ENCODE measurements around the gene CACNA1D.

CACNA1D gene

DNA sequence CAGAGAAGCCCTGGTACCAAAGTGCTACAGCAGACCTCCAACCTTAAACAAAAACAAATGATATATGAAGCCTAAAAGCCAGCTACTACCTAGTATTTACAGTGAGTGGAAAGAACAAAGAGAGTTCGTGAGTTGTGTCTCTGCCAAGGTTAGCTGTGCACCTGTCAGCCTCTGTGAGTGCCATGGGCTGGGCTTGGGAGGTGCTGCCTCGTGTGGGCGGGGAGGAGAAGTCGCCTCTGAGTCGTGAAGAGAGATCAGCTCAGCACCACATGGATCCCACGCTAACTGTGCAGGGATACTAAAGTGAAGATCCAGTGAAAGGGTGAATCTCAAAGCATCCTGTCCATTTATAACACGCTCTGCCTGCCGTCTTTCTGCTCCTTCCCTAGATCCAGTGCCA, 249.9 kb downstream of the CACNA1D start:
- H3K4me3 ChIP-seq (ENCODE audit: low read depth, low read length): no peak overlapping the region
- ChIA-PET POLR2A (no interaction called here), CTCF (no interaction called here)
- TF ChIP-seq, protein P1, sequence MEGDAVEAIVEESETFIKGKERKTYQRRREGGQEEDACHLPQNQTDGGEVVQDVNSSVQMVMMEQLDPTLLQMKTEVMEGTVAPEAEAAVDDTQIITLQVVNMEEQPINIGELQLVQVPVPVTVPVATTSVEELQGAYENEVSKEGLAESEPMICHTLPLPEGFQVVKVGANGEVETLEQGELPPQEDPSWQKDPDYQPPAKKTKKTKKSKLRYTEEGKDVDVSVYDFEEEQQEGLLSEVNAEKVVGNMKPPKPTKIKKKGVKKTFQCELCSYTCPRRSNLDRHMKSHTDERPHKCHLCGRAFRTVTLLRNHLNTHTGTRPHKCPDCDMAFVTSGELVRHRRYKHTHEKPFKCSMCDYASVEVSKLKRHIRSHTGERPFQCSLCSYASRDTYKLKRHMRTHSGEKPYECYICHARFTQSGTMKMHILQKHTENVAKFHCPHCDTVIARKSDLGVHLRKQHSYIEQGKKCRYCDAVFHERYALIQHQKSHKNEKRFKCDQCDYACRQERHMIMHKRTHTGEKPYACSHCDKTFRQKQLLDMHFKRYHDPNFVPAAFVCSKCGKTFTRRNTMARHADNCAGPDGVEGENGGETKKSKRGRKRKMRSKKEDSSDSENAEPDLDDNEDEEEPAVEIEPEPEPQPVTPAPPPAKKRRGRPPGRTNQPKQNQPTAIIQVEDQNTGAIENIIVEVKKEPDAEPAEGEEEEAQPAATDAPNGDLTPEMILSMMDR (IDR thresholded peaks at IDR 0.05; ENCODE audit: insufficient read depth, low read length, missing control alignments): no peak
- DNase-seq (ENCODE audit: low read depth, low spot score): no peak

DNA sequence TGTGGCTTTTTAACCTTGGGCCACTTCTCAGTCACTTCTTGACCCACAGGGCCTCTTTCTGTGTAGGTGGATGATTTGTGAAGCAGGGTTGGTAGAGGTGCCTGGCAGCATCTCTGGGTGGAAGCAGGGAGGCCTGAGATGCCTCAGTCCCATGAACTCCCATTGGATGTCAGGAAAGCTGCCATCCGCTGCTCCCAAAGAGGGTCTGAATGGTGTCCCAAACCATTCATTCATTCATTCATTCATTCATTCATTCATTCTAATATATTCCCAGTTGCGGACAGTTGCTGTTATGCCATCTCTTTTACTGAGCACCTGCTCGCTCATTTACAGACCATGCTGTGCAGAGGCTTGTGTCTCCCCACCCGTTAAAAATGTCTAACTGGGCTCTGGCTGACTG, 253.1 kb downstream of the CACNA1D start:
- no peak overlapping the region for H3K4me3 ChIP-seq (ENCODE audit: low read depth, low read length)
- DNase-seq (ENCODE audit: low read depth, low spot score): no peak
- CTCF ChIA-PET: no interaction called here
- POLR2A ChIA-PET: no interaction called here
- TF ChIP-seq, protein P1 (IDR thresholded peaks at IDR 0.05; ENCODE audit: insufficient read depth, low read length, missing control alignments): no peak

DNA sequence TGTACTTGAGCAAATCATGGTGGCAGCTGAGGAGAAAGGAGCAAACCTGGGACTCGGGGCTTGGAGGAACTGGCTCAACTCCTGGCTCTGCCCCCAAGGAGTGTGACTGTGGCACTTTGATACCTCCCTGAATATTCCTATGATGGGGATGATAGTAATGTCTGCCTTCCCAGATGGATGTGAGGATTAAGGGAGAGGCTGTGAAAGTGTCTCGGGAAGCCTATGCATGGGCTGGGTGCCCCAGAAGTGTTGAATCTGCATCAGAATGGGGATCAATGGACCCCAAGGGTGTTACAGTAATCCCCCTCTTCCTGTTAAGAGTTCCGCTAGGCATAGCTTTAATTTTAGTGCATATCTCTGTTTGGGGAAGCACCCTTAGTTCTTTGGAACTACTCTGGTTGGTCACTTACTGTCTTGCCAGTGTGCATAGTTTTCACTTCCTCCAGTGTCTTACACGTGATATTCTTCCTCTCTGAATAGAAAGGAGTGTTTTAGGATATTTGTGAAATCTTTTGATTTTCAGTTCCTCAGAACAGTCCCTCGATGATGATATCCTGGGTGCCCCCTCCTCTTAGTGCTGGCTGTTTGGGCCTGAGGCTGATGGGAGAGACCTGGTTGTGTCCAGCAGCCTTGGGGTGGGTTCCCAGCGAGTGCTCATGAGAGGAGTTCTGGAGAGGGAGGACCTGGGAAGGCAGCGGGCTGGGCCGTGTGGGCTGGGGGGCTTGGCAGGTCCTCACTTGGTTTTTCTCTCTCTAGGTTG, 254.3 kb downstream of the CACNA1D start:
- ChIA-PET POLR2A (no interaction called here), CTCF (no interaction called here)
- TF ChIP-seq, protein P1 (IDR thresholded peaks at IDR 0.05; ENCODE audit: insufficient read depth, low read length, missing control alignments): no peak
- no peak for DNase-seq (ENCODE audit: low read depth, low spot score)
- H3K4me3 ChIP-seq (ENCODE audit: low read depth, low read length): no peak overlapping the region

DNA sequence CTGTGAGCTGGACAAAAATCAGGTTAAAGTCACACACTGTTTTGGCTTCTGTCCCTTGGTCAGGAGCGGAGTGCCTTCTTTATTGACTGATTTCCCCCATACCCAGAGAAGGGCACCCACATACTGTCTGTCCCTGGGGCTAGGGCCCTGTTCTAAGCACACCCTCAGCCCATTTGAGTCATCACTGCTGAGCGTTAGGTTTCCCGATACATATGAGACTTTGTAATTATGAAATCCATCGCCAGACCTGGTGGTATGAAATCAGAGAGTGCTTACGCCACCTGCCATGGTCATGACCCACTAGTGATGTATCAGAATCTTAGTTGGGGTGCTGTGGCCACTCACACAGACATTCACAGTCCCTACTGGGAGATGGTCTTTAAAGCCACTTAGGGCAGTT, 255.0 kb downstream of the CACNA1D start:
- no peak overlapping the region for H3K4me3 ChIP-seq (ENCODE audit: low read depth, low read length)
- no peak for DNase-seq (ENCODE audit: low read depth, low spot score)
- TF ChIP-seq, protein P1 (IDR thresholded peaks at IDR 0.05; ENCODE audit: insufficient read depth, low read length, missing control alignments): no peak
- ChIA-PET POLR2A (no interaction called here), CTCF (no interaction called here)

DNA sequence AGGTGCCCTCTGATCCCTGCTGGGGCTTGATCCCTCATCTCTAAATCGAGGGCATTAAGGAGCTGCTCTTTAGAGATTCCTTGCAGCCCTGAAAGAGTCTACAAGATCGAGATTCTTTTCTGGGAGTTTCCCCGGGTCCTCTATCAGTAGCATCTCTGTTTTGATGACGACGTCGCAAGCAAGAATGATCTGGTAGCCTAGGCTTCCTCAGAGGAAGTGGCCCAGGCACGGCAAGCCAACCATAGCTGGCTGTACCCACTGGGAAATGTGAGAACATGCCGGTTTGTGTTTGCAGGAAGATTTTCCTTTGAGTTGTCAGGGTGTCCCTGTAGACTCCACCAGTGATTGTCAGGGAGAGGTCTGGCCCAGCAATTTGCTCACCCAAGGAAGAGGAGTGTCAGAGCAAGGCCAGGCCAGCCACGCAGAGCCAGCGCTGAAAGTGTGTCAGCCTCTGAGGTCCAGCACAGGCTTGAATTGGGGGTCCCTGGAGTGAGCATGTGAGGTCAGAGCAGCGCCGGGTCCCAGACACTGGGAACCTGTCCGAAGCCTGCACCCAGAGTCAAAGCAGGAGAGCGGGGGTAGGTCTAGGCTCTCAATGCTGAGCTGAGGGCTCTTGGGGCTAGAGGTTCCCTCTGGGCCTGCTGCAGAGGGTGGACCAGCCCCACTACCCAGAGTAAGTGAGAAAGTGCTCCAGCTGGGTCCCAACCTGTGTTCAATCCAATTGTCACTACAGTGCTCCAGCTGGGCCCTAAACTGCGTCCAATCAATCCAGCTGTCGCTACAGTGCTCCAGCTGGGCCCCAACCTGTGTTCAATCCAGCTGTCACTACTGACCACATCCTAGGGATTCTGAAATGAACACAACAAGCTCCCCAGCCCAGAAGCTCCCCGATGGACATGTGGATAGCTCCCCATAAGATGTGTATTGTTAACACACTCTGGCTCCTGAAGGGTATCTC, 256.1 kb downstream of the CACNA1D start:
- H3K4me3 ChIP-seq (ENCODE audit: low read depth, low read length): no peak overlapping the region
- no peak for DNase-seq (ENCODE audit: low read depth, low spot score)
- ChIA-PET CTCF (no interaction called here), POLR2A (no interaction called here)
- TF ChIP-seq, protein P1 (IDR thresholded peaks at IDR 0.05; ENCODE audit: insufficient read depth, low read length, missing control alignments): no peak

DNA sequence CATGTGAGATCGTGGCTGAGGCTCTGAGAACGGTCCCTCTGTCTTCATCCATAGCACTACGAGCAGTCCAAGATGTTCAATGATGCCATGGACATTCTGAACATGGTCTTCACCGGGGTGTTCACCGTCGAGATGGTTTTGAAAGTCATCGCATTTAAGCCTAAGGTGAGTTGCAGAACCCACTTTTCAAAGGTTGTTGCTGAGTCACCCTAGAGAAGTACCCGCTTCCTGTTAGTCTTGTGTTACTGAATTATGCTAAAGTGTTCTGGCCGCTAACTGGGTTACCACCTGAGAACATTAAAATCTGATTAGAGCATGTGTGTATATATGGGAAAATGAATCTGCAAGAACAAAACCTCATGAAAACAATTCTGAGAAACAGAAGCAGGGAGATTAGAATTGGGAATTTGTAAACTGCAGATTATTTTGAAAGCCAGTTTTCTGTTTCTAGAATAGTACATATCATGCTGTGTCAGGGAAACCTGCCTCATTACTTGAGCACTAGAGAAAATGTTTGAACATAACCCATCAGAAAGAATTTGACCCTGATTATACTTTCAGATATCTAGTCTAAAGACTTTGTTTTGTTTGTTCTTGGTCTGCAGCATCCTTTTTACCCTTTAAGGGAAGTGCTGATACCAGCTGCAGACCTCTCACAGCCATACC, 259.2 kb downstream of the CACNA1D start:
- CTCF ChIA-PET: no interaction called here
- no peak overlapping the region for H3K4me3 ChIP-seq (ENCODE audit: low read depth, low read length)
- no peak for DNase-seq (ENCODE audit: low read depth, low spot score)
- TF ChIP-seq, protein P1 (IDR thresholded peaks at IDR 0.05; ENCODE audit: insufficient read depth, low read length, missing control alignments): no peak
- POLR2A ChIA-PET: no interaction called here
